Fibroblast of villous mesenchyme (primary cell): ENCODE results near the gene IGLON5. TPM values are rescaled to one million over a fixed set of nuclear protein-coding genes. Genes with fewer than 3 reads are reported as not detected.

Experiments
- DNase-seq: peaks from one replicate; pipeline ENCODE4 v3.0.0-alpha.2; 2010; ENCODE audit warnings: low read depth
- H3K4me3 ChIP-seq: 2 replicates; pipeline ENCODE4 v1.5.1; 2011; ENCODE audit warnings: low read depth, mild to moderate bottlenecking, low read length
- CTCF ChIP-seq: IDR thresholded peaks from 2 replicates; pipeline ENCODE4 v1.5.1; 2012; ENCODE audit warnings: low read depth, mild to moderate bottlenecking, low read length; ENCODE audit not compliant: insufficient read depth
- total RNA-seq: library from RNA; depleted of rRNA; stranded (reverse); fragments of >200 nt; gene quantifications from 2 replicates; pipeline ENCODE4 v1.2.3, GENCODE V29; 2012

The IGLON5 gene
- total RNA-seq, 1 donor, result not detected

GRCh38 chr19:51367565-51368365 is 56.3 kb downstream of the IGLON5 start:
- no peak for TF ChIP-seq CTCF
- peak overlapping the region; percentile 81 for H3K4me3 ChIP-seq
- DNase-seq, result peak; percentile 99

- no peak for DNase-seq
- TF ChIP-seq CTCF, result no peak
These were observed 57.2 kb downstream of the IGLON5 start, which contains the start of gene CLDND2 for GRCh38 chr19:51368366-51369282. Gene CLDND2, minus strand, starts transcription at chr19:51369003. Its CDS starts 426 bp downstream, at chr19:51368577.

GRCh38 chr19:51370230-51370629 is 58.8 kb downstream of the IGLON5 start:
- H3K4me3 ChIP-seq, result no peak overlapping the region
- no peak for DNase-seq
- TF ChIP-seq CTCF, result no peak

More at GRCh38 chr19:51368366-51369282, 57.2 kb downstream of the IGLON5 start, which contains the start of gene CLDND2:
- peak within 1 kb of the TSS; percentile 81 for H3K4me3 ChIP-seq

DNA sequence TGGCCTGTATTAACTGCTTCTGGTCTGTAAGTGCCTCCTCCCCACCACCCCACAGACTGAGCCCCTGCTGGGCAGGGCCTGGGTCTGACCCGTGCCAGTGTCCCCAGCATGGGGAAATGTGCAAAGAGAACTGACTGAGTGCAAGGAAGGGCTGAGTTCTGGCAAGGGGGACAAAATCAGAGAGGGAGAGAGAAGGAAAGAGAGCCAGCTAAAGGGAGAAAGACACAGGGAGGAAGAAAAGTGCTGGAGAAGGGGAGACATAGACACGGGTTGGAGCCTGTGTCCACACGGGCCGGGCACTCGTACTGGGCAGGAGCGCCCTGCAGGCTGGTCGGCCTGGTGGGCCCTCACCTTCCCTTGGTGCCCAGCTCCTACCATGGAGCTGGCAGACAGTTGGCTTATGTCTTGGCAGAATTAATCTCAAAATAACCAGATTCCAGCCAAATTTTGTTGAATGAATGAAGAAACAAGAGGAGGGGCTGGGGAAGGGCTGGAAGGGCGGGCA is 59.8 kb downstream of the IGLON5 start:
- DNase-seq, result no peak
- no peak for TF ChIP-seq CTCF
- H3K4me3 ChIP-seq, result no peak overlapping the region

DNA sequence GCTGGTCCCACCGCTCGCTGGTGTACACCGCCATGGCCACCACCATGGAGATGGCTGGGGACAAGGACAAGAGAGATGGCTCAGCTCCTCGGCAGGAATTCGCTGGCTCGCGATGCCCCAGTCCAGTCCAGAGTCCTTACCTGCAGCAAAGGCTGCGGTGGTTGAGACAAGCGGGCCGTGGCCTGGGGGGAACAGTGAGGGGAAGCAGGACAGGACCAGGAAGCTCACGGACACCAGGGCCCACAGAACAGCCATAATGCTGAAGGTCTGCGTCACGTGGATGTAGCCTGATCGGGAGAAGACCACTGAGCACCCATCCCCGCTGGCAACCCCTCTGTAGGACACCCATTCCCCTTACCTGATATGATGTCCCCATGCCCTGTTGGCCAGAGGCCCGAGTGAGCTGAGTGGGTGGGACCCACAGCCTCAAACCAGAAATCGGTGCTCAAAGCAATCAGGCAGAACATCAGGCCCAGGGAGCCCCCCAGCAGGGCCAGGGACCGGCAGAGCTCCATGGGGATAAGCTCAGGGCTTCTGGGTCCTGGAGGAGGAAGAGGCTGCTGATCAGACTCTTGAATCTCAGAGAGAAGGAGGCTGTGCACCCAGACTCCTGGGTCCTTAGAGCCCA is 60.7 kb downstream of the IGLON5 start:
- no peak for DNase-seq
- no peak overlapping the region for H3K4me3 ChIP-seq
- no peak for TF ChIP-seq CTCF
